D721Med (cell line): ENCODE measurements around the gene EIF3K.
"Not testable (repeated sequence)": the region's sequence is repeated elsewhere in the genome, so short reads cannot be mapped to it uniquely, and the experiment has no call there.

ENCODE experiments used
- DNase-seq: peaks from one replicate; pipeline ENCODE4 v3.0.0; 2011; ENCODE audit warnings: low spot score; ENCODE audit not compliant: insufficient read length
- FAIRE-seq: peaks from 2 replicates; lab custom pipeline; 2011; peaks lifted over from hg19 to GRCh38; lab: Jason Lieb, UNC
- CTCF ChIP-seq: IDR thresholded peaks from 2 replicates; pipeline ENCODE4 v1.5.1; 2012; ENCODE audit warnings: mild to moderate bottlenecking, control low read depth; ENCODE audit not compliant: insufficient read depth; ENCODE audit errors: missing control alignments

EIF3K gene

GRCh38 chr19:38619361-38620174 is 580 bp downstream of the EIF3K start:
- no peak for TF ChIP-seq CTCF

GRCh38 chr19:38624822-38625221 is 5.8 kb downstream of the EIF3K start:
- FAIRE-seq (no peak), DNase-seq (no peak)
- TF ChIP-seq CTCF = no peak

More at GRCh38 chr19:38619361-38620174, 580 bp downstream of the EIF3K start:
- no peak for FAIRE-seq
- DNase-seq = no peak

GRCh38 chr19:38626401-38626800 is 7.4 kb downstream of the EIF3K start:
- DNase-seq (no peak), FAIRE-seq (no peak)
- TF ChIP-seq CTCF = no peak

- FAIRE-seq = no peak
- no peak for DNase-seq
- TF ChIP-seq CTCF = no peak
Observed at GRCh38 chr19:38629568-38629967, 10.6 kb downstream of the EIF3K start.

GRCh38 chr19:38631301-38631700 is 12.3 kb downstream of the EIF3K start:
- not testable (repeated sequence) for FAIRE-seq, DNase-seq

GRCh38 chr19:38631811-38632475 is 13.0 kb downstream of the EIF3K start:
- DNase-seq, FAIRE-seq: not testable (repeated sequence)

GRCh38 chr19:38632476-38633213 is 13.7 kb downstream of the EIF3K start:
- no peak for FAIRE-seq
- no peak for DNase-seq
- TF ChIP-seq CTCF = no peak
